T-helper 2 cell (primary cell): ENCODE results near the gene EPB41L5.
"Not testable (repeated sequence)": the region's sequence is repeated elsewhere in the genome, so short reads cannot be mapped to it uniquely, and the experiment has no call there.

Experiments
- DNase-seq, 5 experiments: peaks; one replicate each; pipeline versions ENCODE4 v3.0.0 to v3.0.0-alpha.2; 2012 to 2022
- total RNA-seq, 2 donors: gene quantifications; one replicate each; lab custom pipeline; 2026; lab: John Stamatoyannopoulos, UW

Gene EPB41L5
- total RNA-seq, result 5.3 to 12.3 reads per million in 2 donors

DNA sequence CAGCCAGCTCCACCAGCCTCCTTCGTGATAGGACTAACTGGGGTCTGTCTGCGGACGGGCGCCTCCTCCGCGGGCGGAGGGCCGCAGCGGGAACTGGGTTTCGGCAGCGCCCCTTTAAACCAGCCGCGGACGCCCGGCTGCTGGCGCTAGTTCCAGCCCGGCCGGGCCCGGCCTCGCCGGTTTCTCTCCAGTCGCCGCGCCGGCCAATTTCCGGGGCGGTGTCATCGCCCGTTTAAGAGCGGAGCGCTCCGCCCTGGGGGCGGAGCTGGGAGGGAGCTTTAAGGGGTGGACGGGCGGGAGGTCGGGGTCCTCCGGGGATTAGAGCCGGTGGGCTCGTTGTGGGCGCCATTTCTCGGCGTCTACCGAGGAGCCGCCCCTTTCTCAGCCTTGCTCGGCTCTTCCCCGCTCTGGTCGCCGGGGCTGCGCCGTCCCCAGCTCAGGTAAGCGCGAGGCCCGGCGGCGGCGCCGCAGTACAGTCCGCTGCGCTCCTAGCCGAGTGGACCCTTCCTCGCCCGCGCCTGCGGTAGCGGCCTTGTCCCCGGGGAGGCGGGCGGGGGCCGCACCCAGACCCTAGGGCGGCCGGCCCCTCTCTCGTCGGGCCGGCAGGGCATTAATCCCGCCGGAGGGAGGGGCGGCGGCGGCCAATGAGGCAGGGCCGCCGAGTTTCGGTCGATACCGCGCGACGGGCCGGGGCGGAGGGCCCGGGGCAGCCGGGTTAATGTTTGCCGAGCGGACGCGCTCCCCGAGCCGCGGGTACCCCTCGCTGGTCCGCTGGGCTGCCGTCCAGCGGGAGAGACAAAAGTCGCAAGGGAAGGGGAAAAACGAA lies at the start of gene EPB41L5:
Gene EPB41L5, plus strand, starts transcription at position 307 of the 826 bp plus-strand sequence. CDS start 6,008 bp downstream, outside the sequence.
- DNase-seq, result peak; percentile 58 to 86 (median 62)

DNA sequence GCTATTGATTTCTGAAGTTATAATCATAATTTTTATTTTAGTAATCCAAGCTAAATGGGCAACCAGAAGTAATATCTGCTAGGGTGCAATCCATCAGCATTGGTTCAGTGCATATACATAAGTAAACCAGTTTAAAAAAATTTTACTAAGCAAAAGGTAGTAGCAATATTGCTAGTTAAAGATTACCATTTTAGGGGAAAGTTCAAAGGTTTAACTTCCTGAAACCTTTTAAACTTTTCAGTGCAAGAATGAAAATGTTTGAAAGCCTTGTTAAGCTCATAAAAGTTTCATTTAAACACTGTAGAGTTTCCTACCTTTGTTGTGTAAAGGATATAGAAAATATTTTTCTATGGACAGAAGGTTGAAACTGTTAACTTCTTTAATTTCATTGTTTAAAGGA lies 31.0 kb upstream of the EPB41L5 start:
- no peak for DNase-seq

DNA sequence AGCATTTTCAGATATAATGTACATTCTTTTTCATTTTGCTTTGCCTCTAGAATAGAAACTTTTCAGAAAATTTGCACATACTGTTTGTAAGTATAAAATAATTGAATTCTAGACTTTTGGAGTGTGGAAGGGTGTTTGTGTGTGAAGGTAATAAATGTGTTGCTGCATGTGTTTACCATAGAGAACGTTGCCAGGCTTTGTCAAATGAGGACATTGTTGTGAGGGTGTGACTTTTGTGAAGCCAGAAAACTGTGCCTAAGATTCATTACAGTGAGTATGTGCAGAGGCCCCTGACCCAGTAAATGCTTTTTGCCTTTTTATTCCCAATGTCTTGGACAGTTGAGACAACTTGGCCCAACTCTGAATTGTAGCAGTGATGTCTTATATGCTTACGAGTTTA lies 30.4 kb upstream of the EPB41L5 start:
- no peak for DNase-seq

DNA sequence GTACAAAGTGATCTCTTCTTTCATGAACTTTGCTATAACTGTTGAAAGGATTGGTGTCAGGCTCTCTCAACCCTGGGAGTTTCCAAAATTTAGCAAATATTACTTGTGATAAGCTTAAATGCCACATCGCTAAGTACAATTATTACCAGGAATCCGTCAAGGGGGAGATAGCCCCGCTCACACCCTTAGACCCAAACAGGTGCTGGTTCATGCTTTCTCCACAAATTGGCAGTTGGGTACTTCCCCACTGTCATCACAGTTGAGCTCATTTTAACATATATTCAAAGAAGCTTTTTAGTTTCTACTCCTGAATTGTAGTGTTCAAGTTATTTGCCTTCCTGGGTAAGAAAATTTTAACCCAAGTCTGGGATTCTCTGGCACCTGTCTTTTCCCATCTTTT lies 29.8 kb upstream of the EPB41L5 start:
- no peak for DNase-seq

DNA sequence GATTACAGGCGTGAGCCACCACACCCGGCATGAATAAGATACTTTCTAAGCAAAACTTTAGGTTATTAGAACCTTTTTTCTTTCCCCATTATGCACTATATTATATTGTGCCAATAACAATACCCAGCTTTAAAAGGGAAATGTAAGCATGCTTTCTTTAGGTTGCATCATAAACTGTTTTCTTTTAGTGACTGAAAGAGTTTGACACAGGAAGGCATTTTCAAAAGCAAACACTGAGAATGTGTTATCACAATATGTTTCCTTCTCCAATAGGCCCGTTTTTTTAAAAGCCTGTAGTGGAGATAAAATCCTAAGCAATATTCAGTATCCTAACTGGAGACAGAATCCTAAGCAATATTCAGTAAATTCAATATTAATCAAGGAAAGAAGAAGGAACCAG lies 16.7 kb upstream of the EPB41L5 start:
- DNase-seq, result no peak

DNA sequence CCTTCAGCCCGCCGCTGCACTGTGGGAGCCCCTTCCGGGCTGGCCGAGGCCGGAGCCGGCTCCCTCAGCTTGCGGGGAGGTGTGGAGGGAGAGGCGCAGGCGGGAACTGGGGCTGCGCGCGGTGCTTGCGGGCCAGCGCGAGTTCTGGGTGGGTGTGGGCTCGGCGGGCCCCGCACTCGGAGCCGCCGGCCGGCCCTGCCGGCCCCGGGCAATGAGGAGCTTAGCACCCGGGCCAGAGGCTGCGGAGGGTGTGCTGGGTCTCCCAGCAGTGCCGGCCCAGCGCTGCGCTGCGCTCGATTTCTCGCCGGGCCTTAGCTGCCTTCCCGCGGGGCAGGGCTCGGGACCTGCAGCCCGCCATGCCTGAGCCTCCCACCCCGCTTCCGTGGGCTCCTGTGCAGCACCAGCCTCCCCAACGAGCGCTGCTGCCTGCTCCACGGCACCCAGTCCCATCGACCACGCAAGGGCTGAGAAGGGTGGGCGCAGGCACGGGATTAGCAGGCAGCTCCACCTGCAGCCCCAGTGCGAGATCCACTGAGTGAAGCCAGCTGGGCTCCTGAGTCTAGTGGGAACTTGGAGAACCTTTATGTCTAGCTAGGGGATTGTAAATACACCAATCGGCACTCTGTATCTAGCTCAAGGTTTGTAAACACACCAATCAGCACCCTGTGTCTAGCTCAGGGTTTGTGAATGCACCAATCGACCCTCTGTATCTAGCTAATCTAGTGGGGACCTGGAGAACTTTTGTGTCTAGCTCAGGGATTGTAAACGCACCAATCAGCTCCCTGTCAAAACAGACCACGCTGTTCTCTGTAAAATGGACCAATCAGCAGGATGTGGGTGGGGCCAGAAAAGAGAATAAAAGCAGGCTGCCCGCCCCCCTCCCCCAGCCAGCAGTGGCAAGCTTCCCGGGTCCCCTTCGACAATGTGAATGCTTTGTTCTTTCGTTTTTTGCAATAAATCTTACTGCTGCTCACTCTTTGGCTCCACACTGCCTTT lies 15.7 kb upstream of the EPB41L5 start:
- not testable (repeated sequence) for DNase-seq

DNA sequence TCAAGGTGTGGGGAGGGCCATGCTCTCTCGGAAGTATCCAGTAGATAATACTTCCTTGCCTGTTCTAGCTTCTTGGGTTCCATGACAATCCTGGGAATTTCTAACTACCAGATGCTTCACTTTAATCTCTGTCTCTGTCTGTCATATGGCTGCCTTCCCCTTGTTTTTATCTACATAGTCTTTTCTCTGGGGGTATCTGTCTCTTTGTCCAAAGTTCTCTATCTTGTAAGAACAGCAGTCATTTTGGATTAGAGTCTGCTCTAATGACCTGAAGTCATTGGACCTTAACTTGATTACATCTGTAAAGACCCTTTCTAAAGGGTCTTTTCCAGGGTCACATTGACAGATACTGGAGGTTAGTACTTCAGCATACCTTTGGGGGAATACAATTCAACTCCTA lies 11.4 kb upstream of the EPB41L5 start:
- DNase-seq, result no peak

DNA sequence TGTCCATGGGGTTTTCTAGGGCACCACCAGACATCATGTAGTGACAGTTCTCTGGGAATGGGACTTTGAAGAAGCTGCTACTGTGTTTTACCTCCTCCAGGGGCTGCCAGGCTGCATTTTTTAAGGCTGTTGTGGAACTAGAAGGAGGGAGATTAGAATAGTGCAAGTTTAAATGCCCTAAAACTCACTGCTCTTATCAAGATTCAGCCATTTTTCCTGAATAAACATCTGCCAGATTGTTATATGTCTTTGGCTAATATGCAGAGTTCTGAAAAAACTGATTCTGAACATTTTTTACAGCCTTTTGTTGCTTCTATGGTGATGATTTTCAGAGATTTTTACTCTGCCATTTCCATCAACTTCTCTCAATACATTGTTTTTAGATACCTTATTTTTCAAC lies 8.6 kb upstream of the EPB41L5 start:
- no peak for DNase-seq

DNA sequence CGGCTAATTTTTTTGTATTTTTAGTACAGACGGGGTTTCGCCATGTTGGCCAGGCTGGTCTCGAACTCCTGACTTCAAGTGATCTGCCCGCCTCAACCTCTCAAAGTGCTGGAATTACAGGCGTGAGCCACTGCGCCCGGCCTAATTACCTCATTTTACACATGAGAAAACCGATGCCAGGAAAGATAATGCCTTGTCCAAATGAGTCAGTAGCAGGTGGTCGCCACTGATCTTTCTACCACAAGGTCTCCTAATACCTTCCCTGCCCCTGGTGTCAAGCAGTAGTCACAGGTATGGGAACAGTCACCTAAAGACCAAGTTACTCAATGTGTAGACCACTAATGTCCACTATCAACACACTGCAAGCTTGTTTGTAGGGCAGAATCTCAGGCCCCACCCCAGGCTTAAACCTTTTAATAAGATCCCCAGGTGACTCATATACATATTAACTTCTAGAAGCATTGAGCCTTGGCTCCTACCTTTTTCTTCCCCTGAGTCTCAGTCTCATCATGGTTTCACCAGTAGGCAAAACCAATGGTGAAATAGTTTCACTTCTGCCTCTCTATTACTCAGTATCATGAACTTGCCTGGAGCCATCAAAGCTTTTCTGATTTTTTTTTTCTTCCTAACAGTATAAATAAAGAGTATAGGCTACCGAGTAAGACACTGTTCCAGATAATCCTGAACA lies 6.9 kb upstream of the EPB41L5 start:
- no peak for DNase-seq

DNA sequence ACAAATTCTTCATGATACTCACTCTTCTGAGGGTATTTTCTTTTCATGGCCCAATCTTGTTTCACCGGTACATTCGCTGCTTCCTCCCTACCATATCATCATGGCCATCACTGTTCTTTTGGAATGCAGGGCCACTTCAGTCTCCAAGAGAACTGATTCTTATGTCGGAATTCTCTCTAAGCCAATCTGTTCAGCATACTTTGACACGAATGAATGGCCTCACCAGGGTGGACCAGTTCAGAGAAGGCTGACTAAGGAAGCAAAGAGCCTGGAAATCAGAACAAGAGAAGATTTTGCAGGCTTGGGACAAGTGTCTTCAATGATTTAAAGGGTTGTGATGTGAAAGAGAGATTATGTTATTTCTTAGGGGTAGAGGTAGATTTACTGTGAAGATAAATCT lies 5.0 kb upstream of the EPB41L5 start:
- no peak for DNase-seq

DNA sequence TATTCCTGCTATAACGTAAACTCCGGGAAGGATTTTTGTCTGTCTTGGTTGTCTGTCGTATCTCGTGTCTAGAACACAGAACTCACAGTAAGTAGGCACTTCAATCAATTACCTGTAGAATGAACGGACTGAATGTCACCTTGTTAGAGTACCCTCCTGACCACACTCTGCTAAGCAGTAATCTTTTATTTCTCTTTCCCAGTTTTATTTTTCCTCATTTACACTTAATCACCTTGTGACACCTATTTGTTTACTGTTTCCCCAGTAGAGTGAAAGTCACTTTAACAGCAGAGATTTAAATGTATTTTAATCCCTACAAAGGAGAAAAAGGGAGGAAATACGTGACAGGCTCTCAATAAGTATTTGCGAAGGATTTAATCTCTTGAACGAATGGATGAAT lies 514 bp upstream of the EPB41L5 start:
- no peak for DNase-seq

DNA sequence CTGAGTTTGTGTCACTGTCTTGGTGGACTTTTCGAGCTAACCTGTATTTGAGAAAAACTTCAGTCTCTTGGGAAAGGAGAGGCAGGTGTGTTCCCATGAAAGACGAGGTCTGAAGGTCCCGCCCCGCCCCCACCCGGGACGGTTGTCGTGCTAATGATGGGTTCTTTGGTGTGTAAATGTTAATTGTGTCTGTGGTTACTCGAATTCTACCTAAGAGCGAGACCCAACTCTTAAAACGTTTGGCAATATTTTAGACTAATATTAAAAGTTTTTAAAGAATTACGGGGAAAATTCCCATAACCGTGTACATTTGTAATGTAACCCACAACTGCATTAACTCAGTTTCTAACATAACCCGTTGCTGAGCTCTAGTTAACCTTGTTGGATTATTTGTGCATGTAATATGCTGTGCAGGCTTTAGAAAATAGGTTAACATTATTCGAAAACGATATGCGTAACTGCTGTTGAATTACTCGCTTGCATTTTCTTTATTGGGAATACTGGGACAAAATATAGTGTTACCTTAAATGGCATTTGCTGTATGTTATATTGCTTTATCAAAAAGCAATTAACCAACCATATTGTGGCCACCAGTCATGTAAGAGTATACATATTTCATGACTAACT lies 833 bp downstream of the EPB41L5 start:
- DNase-seq, result no peak

DNA sequence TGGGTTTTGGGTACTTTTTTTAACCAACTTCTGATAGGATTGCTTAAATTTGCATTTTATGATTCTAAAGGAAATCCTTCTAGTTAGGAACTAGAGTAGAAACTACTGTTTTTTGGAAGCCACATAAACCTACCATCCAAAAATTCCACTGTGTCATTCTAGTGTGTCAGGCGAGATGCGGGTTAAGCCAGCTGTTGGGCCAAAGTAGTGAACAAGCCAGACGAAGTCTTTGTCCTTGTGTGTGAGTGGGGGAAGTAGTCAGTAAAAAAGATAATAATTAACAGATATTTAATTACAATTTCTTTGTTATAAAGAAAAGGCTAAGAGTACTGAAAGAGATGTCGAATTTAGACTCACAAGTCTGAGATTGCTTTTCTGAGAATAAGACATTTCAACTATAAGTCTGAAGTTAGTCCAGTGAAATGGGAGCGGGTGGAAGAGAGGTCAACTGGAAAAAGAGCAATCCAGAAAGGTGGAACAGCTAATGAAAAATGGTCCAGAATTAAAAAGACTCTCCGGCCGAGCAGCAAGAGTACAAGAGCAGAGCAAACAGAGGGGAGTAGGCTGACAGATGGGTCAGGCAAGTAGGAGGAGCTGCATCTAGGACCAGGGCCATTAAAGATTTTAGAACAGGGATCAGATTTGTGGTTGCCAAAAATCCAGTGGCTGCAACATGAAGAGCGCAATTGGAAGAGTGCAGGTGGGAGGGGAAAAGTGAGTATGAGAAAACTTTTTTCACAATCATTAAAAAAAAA lies 1.5 kb downstream of the EPB41L5 start:
- DNase-seq, result no peak

DNA sequence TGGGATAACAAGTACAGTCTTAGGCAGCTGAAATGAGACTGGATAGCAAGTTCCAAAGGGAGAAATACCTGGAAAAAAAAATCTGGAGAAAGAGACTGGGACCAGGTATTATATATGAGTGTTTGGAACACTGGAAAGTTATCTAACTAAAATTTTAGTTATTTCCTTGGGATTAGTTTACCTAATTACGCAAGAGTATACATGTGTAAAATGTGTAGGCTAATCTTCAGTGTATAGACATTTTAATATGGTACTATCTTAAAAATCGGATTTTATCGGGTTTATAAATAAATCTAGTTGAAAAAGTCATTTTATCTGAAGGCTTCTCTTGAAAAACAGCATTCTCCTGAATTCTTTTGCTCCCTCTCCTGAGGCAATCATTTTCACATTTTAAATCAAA lies 3.9 kb downstream of the EPB41L5 start:
- DNase-seq, result no peak

DNA sequence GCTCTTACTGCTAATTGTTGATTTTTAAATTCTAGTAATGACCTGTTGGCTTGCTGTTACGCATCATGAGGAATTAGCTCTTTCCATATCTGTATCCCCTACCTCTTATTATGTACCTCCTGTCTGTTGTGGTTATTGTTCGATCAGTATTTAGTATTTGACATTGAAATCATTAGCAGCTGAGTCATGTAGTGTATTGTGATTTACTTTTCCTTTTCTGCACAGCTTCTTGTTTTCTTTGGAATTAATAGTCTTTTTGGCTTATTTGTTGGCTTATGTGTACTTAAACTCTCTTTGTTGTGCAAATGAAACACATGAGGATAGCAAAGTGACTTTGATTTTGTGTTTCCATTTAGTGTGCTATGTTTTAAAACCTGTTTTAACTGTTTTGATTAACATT lies 4.3 kb downstream of the EPB41L5 start:
- no peak for DNase-seq

DNA sequence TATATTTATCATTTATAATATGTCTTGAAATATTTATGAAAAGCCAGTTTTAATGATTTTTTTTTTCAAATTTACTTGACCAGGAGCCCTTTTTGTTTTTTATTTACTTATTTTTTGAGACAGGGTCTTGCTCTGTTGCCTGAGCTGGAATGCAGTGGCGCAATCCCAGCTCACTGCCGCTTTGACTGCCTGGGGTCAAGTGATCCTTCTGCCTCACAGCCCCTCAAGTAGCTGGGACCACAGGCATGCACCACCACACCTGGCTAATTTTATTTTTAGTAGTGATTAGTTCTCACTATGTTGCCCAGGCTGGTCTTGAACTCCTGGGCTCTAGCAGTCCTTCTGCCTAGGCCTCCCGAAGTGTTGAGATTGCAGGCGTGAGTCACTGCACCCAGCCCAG lies 5.7 kb downstream of the EPB41L5 start:
- no peak for DNase-seq

DNA sequence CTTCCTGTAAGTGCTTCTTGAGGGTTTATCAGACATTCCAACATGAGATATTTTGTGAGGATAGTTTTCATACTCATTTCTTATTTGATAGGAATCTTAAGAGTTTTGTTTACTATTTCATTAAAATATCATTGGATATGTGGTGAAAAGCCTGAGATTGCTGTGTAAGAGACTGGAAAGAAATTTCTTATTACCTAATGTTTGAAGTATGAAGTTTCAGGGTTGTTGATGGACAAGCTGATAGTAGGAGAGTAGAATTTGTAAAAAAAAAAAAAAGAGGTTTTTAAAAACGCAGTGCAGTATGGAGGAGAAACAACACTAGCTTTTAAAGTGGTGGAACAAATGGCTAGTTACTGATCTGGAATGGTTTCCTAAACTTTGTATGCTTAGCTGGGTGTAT lies 7.7 kb downstream of the EPB41L5 start:
- no peak for DNase-seq

DNA sequence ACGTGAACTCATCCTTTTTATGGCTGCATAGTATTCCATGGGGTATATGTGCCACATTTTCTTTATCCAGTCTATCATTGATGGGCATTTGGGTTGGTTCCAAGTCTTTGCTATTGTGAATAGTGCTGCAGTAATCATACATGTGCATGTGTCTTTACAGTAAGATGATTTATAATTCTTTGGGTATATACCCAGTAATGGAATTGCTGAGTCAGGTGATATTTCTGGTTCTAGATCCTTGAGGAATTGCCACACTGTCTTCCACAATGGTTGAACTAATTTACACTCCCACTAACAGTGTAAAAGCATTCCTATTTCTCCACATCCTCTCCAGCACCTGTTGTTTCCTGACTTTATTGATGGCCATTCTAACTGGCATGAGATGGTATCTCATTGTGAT lies 9.6 kb downstream of the EPB41L5 start:
- not testable (repeated sequence) for DNase-seq

DNA sequence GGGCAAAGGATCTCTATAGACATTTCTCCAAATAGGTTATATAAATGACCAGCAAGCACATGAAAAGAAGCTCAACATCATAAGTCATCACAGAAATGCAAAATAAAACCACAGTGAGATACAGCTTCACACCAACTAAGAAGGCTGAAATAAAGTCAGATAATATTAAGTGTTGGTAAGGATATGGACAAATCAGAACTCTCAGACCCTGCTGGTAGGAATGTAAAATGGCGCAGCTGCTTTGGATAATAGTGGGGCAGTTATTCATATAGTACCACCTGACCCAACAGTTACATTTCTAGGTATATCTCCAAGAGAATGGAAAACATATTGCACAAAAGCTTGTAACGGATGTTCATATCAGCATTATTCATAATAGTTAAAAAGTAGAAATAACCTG lies 14.0 kb downstream of the EPB41L5 start:
- no peak for DNase-seq

DNA sequence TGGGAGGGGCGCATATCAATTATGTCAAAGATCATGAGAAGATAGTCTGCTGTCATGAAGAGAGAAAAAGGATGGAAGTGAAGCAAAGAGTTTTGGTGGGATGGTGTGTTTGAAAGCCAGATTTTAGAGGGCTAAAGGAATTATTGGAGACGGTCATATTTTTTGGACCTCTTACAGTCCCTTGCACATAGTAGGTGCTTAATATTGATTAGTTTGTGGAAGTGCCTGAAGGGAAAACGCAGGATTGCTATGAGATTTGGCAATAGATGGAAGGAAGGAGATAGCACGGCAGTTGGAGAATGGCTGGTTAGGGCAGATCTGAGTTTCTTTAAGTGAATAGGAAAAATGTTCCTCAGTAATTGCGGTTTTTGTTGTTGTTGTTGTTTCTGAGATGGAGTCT lies 15.9 kb downstream of the EPB41L5 start:
- no peak for DNase-seq
